Measurements from ENCODE around the gene MORF4L1. TPM values are rescaled to one million over a fixed set of nuclear protein-coding genes. Genes with fewer than 3 reads are reported as not detected.

The MORF4L1 gene
- total and polyA plus RNA-seq, 2 experiments from 2014 or later: 520 to 571 TPM

GRCh38 chr15:78927077-78927790 is 54.5 kb downstream of the MORF4L1 start:
- Histone ChIP-seq H3K27ac (ENCODE audit: low read depth) (no peak overlapping the region), H3K9me2 (ENCODE audit: insufficient read depth) (no peaks in the 10 kb centered on the region)

More at GRCh38 chr15:78927077-78927790, 54.5 kb downstream of the MORF4L1 start:
- Histone ChIP-seq H3K4me3 (no peak overlapping the region), H3K4me1 (ENCODE audit: insufficient read depth) (no peaks in the 10 kb centered on the region), H4K20me1 (replicated peaks; ENCODE audit: insufficient read depth) (no peaks in the 10 kb centered on the region), H3F3A (replicated peaks; ENCODE audit: low read depth) (no peaks in the 10 kb centered on the region), H3K27me3 (ENCODE audit: insufficient read depth) (no peaks in the 10 kb centered on the region), H3K36me3 (ENCODE audit: insufficient read depth) (no peaks in the 10 kb centered on the region), H3K4me2 (no peak overlapping the region), H3K79me2 (replicated peaks; ENCODE audit: insufficient read depth) (no peaks in the 10 kb centered on the region), H2AFZ (no peak overlapping the region)
- Mint-ChIP-seq H3K4me1 (peaks cover 4% of the 10 kb centered on the region; the same call in 2 of the 3 replicates), H3K27ac (no peak overlapping the region), H3K27me3 (ENCODE audit: insufficient read depth, low read depth, poor library complexity) (peaks cover 18% of the 10 kb centered on the region), H3K4me3 (no peak overlapping the region), H3K9me3 (no peaks in the 10 kb centered on the region; the same call in 2 of the 3 replicates), H3K36me3 (ENCODE audit: low read depth) (peaks cover 18% of the 10 kb centered on the region)
- TF ChIP-seq JUNB (IDR thresholded peaks at IDR 0.05; ENCODE audit: unreplicated experiment) (no peak), POLR2AphosphoS5 (IDR thresholded peaks at IDR 0.05; ENCODE audit: low read depth) (no peak), ZNF114 (CRISPR knock-in tag; IDR thresholded peaks at IDR 0.05) (no peak), REST (IDR thresholded peaks at IDR 0.05; ENCODE audit: unreplicated experiment) (no peak), EZH2phosphoT487 (IDR thresholded peaks at IDR 0.05; ENCODE audit: unreplicated experiment) (no peak), CREB1 (CRISPR knock-in tag; IDR thresholded peaks at IDR 0.05; ENCODE audit: low read depth) (no peak), NANOG (IDR thresholded peaks at IDR 0.05; ENCODE audit: borderline replicate concordance) (no peak), ZNF331 (CRISPR knock-in tag; IDR thresholded peaks at IDR 0.05; ENCODE audit: low read depth) (no peak), EZH2 (IDR thresholded peaks at IDR 0.05; ENCODE audit: low read depth, unreplicated experiment) (no peak)
- TF ChIP-seq, protein P1, sequence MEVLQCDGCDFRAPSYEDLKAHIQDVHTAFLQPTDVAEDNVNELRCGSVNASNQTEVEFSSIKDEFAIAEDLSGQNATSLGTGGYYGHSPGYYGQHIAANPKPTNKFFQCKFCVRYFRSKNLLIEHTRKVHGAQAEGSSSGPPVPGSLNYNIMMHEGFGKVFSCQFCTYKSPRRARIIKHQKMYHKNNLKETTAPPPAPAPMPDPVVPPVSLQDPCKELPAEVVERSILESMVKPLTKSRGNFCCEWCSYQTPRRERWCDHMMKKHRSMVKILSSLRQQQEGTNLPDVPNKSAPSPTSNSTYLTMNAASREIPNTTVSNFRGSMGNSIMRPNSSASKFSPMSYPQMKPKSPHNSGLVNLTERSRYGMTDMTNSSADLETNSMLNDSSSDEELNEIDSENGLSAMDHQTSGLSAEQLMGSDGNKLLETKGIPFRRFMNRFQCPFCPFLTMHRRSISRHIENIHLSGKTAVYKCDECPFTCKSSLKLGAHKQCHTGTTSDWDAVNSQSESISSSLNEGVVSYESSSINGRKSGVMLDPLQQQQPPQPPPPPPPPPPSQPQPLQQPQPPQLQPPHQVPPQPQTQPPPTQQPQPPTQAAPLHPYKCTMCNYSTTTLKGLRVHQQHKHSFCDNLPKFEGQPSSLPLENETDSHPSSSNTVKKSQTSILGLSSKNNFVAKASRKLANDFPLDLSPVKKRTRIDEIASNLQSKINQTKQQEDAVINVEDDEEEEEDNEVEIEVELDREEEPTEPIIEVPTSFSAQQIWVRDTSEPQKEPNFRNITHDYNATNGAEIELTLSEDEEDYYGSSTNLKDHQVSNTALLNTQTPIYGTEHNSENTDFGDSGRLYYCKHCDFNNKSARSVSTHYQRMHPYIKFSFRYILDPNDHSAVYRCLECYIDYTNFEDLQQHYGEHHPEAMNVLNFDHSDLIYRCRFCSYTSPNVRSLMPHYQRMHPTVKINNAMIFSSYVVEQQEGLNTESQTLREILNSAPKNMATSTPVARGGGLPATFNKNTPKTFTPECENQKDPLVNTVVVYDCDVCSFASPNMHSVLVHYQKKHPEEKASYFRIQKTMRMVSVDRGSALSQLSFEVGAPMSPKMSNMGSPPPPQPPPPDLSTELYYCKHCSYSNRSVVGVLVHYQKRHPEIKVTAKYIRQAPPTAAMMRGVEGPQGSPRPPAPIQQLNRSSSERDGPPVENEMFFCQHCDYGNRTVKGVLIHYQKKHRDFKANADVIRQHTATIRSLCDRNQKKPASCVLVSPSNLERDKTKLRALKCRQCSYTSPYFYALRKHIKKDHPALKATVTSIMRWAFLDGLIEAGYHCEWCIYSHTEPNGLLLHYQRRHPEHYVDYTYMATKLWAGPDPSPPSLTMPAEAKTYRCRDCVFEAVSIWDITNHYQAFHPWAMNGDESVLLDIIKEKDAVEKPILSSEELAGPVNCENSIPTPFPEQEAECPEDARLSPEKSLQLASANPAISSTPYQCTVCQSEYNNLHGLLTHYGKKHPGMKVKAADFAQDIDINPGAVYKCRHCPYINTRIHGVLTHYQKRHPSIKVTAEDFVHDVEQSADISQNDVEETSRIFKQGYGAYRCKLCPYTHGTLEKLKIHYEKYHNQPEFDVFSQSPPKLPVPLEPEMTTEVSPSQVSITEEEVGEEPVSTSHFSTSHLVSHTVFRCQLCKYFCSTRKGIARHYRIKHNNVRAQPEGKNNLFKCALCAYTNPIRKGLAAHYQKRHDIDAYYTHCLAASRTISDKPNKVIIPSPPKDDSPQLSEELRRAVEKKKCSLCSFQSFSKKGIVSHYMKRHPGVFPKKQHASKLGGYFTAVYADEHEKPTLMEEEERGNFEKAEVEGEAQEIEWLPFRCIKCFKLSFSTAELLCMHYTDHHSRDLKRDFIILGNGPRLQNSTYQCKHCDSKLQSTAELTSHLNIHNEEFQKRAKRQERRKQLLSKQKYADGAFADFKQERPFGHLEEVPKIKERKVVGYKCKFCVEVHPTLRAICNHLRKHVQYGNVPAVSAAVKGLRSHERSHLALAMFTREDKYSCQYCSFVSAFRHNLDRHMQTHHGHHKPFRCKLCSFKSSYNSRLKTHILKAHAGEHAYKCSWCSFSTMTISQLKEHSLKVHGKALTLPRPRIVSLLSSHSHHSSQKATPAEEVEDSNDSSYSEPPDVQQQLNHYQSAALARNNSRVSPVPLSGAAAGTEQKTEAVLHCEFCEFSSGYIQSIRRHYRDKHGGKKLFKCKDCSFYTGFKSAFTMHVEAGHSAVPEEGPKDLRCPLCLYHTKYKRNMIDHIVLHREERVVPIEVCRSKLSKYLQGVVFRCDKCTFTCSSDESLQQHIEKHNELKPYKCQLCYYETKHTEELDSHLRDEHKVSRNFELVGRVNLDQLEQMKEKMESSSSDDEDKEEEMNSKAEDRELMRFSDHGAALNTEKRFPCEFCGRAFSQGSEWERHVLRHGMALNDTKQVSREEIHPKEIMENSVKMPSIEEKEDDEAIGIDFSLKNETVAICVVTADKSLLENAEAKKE (CRISPR knock-in tag; IDR thresholded peaks at IDR 0.05): no peak
- TF ChIP-seq, protein P2, sequence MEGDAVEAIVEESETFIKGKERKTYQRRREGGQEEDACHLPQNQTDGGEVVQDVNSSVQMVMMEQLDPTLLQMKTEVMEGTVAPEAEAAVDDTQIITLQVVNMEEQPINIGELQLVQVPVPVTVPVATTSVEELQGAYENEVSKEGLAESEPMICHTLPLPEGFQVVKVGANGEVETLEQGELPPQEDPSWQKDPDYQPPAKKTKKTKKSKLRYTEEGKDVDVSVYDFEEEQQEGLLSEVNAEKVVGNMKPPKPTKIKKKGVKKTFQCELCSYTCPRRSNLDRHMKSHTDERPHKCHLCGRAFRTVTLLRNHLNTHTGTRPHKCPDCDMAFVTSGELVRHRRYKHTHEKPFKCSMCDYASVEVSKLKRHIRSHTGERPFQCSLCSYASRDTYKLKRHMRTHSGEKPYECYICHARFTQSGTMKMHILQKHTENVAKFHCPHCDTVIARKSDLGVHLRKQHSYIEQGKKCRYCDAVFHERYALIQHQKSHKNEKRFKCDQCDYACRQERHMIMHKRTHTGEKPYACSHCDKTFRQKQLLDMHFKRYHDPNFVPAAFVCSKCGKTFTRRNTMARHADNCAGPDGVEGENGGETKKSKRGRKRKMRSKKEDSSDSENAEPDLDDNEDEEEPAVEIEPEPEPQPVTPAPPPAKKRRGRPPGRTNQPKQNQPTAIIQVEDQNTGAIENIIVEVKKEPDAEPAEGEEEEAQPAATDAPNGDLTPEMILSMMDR (conservative IDR thresholded peaks at IDR 0.05; ENCODE audit: low read depth in 2 of 2): no peak
- DNase-seq (ENCODE audit: low spot score): no peak
- no peak for ATAC-seq

Measured in GM23338 (cell line).